H1 (cell line): Measurements from ENCODE around the gene EEF1AKMT2.

Source experiments
- ATF2 ChIP-seq: IDR thresholded peaks from 2 replicates; pipeline ENCODE4 v1.6.1; 2012; ENCODE audit warnings: low read length, inconsistent platforms
- BRCA1 ChIP-seq: IDR thresholded peaks from 2 replicates; pipeline ENCODE4 v1.6.1; 2012; ENCODE audit warnings: low read depth, low read length, improper control_type of control experiment
- CTCF ChIP-seq, 3 experiments: IDR thresholded peaks; 1 replicate in 2 of 3; 2 replicates in 1 of 3; pipeline versions ENCODE4 v1.5.1 to v1.6.1; 2011; ENCODE audit warnings: low read length in 3 of 3, mild to moderate bottlenecking in 3 of 3, inconsistent platforms in 2 of 3, low read depth in 1 of 3, moderate library complexity in 1 of 3; ENCODE audit not compliant: insufficient read depth in 1 of 3; ENCODE audit errors: control extremely low read depth in 1 of 3
- EP300 ChIP-seq, 2 experiments: IDR thresholded peaks; 1 replicate in 1 of 2; 2 replicates in 1 of 2; pipeline ENCODE4 v1.6.1; 2011 to 2012; ENCODE audit warnings: low read depth in 2 of 2, low read length in 2 of 2, mild to moderate bottlenecking in 2 of 2, borderline replicate concordance in 1 of 2, inconsistent platforms in 1 of 2, moderate library complexity in 1 of 2
- KDM1A ChIP-seq: fragments of 200-600, 300-600 bp; sonication (generic); IDR thresholded peaks from 2 replicates; pipeline ENCODE4 v1.7.1; 2016; ENCODE audit warnings: mild to moderate bottlenecking, low read length, borderline replicate concordance
- POLR2AphosphoS5 ChIP-seq: IDR thresholded peaks from 2 replicates; pipeline ENCODE4 v1.6.1; 2011; ENCODE audit warnings: low read depth, low read length
- RBBP5 ChIP-seq: IDR thresholded peaks from 2 replicates; pipeline ENCODE4 v1.7.1; 2012; ENCODE audit warnings: low read depth, mild to moderate bottlenecking, inconsistent platforms, low read length, moderate library complexity, borderline replicate concordance
- RNF2 ChIP-seq: fragments of 200-900, 300-1000 bp; sonication (generic); IDR thresholded peaks from 2 replicates; pipeline ENCODE4 v1.7.1; 2016; ENCODE audit warnings: borderline replicate concordance, low read depth, mild to moderate bottlenecking, antibody characterized with exemption, low read length; ENCODE audit not compliant: poor library complexity, severe bottlenecking; ENCODE audit errors: missing control alignments
- SRF ChIP-seq: IDR thresholded peaks from 2 replicates; pipeline ENCODE4 v1.6.1; 2011; ENCODE audit warnings: mild to moderate bottlenecking, low read depth, low read length, moderate library complexity
- TEAD4 ChIP-seq: IDR thresholded peaks from 2 replicates; pipeline ENCODE4 v1.6.1; 2012; ENCODE audit warnings: low read depth, low read length, inconsistent platforms, mixed read lengths
- YY1 ChIP-seq: IDR thresholded peaks from 2 replicates; pipeline ENCODE4 v1.6.1; 2011; ENCODE audit warnings: low read depth, mild to moderate bottlenecking, low read length
- ZNF274 ChIP-seq: IDR thresholded peaks from 2 replicates; pipeline ENCODE4 v1.7.0; 2012; ENCODE audit warnings: low read length, borderline replicate concordance; ENCODE audit errors: extremely low read depth

GRCh38 chr10:124829447-124830115 lies 37.9 kb upstream of the EEF1AKMT2 start:
- TF ChIP-seq CTCF (IDR thresholded peaks at IDR 0.05; ENCODE audit: control extremely low read depth in 1 of 3, insufficient read depth in 1 of 3, low read depth in 1 of 3, low read length in 3 of 3) (no peak), KDM1A (no peak), TEAD4 (no peak), ZNF274 (no peak), RBBP5 (no peak), ATF2 (no peak), YY1 (no peak), POLR2AphosphoS5 (no peak), SRF (no peak), BRCA1 (no peak), EP300 (IDR thresholded peaks at IDR 0.05; ENCODE audit: borderline replicate concordance in 1 of 2, low read depth in 2 of 2, low read length in 2 of 2) (no peak), RNF2 (no peak)
